ENCODE data around the gene OR51G2.
"Not testable (repeated sequence)": the region's sequence is repeated elsewhere in the genome, so short reads cannot be mapped to it uniquely, and the experiment has no call there.

Gene OR51G2, protein sequence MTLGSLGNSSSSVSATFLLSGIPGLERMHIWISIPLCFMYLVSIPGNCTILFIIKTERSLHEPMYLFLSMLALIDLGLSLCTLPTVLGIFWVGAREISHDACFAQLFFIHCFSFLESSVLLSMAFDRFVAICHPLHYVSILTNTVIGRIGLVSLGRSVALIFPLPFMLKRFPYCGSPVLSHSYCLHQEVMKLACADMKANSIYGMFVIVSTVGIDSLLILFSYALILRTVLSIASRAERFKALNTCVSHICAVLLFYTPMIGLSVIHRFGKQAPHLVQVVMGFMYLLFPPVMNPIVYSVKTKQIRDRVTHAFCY

DNA sequence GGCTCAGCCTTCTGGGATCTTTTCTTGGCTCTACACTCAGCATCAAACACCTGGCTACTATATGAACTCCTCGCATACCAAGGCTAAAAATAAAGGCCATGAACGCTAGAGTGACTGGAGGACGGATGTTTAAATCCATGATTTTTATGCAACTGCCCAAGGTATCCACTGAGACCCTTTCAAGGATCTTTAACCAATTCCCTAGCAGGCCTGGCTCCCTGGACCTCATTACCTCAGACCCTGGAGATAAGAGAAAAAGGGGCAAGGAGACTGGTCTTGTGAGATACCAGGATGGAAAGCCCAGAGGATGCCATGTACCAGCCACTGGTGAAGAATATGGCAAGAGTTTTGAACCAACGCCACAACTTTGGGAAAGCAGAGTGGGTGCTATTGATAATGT is at the start of gene OR51G2:
Gene OR51G2 (minus strand): TSS at position 101 of the 400 bp plus-strand sequence. CDS start 3,687 bp downstream, outside the sequence.
- no peak for DNase-seq

DNA sequence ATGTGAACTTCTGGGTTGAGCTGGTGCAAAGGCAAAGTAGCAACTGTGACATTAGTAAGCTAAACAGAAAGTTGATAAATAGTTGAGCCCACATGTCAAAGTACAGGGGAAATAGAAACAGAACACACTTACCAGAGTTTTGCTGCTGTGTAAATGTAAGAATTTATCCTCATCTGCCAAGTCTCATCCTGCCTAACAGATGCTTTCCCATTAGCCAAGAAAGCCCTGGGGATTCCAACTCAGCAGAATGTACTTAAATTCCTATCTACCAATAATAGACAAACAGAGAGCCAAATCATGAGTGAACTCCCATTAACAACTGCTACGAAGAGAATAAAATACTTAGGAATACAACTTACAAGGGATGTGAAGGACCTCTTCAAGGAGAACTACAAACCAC is 43.7 kb upstream of the OR51G2 start:
- no peak for DNase-seq

DNA sequence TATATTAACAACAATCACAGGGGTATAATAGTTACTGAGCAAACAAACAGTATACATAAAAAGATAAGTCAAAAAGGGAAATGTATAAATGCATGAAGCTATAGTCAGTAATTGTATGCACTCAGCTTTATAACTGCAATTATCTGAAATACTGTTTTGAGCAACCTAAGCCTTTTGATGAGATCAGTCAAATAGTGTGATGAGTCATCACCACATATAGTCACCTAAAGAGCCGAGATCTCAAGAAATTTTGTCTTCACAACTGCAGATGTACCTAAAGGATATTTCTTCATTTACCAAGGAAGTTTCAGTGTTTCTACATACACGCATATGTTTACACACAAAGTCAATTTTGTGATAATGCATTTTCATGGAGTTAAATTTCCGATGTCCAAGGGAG is 41.7 kb upstream of the OR51G2 start:
- no peak for DNase-seq

DNA sequence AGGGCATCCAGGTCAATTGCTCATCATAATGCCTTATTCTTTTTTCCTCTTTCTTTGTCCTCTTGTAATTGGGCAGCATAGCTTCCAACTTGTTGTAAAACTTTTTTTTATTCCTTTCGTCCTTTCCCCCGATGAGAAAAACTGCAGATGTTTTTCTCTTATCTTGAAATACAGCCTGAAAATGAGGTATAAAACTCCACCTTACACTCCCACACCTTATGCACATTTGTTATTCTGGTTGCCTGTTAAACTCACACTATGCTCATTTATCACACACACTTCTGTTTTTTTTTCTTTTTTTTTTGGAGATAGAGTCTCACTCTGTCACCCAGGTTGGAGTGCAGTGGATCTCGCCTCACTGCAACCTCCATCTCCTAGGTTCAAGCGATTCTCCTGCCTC is 38.2 kb upstream of the OR51G2 start:
- DNase-seq = no peak

GRCh38 chr11:4955613-4956012 is 36.5 kb upstream of the OR51G2 start, which contains the start of gene OR51A2:
Gene OR51A2, minus strand, starts transcription at chr11:4955713. Its CDS starts 0 bp downstream, at chr11:4955713.
- DNase-seq = not testable (repeated sequence)

DNA sequence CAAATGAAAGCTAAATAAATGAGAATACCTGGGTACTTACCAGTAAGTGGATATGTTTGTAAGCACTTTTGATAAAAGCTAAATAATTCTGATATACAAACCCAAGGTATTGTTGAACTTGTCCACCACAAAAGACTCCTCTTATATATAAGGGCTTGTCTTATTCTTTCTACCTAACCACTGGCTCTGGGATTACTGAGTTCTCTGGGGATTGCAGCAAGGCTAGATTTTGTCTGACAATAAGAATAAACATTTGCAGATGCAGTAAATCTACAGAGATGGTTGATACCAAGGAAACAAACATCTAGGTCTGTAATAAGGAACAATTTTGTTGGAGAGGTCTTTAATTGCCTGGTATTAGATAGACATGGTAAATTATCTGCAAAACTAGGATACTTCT is 28.4 kb upstream of the OR51G2 start, which contains the start of gene OR51A4:
Gene OR51A4 (minus strand): TSS at position 101 of the 400 bp plus-strand sequence. CDS start 505 bp downstream, outside the sequence.
- DNase-seq = no peak

- no peak for DNase-seq
Measured at GRCh38 chr11:4936745-4937144, 17.6 kb upstream of the OR51G2 start.

DNA sequence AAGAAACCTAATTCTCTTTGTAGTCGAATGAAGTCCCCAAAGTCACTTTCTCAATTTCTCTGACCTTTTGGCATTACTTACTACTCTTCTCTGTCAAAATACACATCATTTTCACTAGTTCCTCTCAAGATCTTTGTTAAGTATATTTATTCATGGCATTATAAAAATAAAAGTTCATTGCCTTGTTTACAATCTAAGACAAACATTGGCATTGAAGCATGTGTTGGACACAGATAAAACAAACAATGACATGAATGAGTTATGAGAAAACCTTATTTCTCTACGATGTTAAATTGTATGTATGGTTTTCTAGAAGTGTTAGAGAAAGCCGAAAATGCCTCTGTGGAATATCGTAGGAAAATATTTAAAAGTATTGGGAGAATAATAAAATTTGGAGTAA is 13.6 kb upstream of the OR51G2 start:
- DNase-seq = no peak

GRCh38 chr11:4926608-4927007 is 7.5 kb upstream of the OR51G2 start:
- DNase-seq = no peak

DNA sequence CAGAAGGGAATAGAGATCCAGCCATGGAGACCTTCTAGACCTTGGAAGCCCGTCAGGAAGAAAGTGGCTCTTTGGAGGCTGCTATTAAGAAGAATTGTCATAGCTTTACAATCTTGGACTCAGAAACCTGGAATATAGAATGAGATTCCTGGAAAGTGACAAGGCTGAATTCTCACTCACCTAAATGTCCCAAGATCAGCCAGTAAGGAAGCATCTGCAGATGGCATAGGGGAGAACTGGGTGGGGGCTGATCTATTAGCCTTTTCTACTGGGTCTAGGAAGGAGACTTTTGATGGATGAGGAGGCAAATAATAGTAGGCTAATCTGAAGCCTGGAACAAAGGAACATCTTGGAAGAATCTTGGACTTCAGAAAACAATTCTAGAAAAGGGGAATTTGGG is 5.1 kb upstream of the OR51G2 start, which contains the start of gene OR51G1:
Gene OR51G1 (minus strand): TSS at position 101 of the 400 bp plus-strand sequence. CDS start 0 bp downstream, at position 101.
- DNase-seq = no peak

DNA sequence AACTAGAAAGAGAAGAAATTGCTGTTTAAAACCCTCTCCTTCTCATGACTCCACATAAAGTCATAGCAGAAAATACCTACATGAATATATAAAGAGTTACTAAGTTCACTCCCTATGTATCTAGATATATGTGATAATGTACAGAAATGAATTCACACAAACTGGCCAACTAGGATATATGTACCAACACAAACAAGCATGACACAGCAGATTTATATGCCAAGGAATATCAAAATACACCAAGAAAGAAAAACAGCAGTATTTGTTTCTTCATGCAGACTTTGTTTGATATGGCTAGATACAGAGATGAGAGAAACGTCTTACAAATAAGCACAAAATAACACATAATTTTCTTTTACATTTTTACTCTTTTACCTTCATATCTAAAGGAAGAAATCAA is 3.2 kb upstream of the OR51G2 start:
- DNase-seq = no peak

DNA sequence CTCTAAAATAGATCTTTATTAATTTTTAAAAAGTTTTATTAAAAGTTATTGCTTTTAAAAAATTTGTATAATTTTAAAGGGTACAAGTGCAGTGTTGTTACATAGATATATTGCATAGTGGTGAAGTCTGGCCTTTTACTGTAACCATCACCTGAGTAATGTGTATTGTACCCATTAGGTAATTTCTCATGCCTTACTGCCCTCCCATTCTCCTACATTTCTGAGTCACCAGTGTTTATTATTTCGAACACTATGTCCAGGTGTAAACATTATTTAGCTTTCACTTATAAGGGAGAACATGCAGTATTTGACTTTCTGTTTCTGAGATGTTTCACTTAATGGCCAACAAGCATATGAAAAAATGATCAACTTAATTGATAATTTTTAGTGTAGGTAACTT is 2.6 kb upstream of the OR51G2 start:
- no peak for DNase-seq

- no peak for DNase-seq
Measured at GRCh38 chr11:4916581-4916980, 2.6 kb downstream of the OR51G2 start.

- DNase-seq = no peak
Measured at GRCh38 chr11:4903484-4903883, 15.7 kb downstream of the OR51G2 start, which contains the start of gene OR51A7. Gene OR51A7, plus strand, starts transcription at chr11:4903783. Its CDS starts 3,587 bp downstream, at chr11:4907370.

DNA sequence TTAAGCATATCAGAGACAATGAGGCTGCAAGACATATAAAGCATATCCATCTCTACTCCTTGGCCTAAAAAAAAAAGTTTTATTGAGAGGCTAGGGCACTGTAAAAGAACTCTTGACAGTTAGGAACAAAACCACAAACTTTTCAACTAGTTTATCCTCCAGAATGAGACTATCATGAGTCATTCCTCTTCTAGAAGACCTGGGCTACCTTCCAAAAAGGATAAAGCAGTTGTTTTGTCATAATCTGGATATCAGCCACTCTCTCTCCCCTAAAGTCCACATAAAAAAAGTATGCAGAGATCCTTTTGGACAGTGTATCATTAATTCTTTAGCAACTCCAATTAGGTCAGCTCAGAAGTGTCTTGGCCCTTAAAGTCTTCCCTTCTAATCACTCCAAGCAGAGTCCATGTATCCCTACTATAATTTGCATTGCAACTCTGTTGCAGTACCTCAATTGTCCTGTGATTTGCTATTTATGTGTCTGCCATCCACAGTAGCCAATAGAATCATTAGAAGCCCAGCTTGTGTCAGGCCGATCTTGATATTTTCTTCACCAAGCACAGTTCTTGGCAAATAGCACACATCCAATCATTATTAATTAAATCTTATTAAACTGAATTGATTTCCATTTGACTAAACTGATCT is 27.0 kb downstream of the OR51G2 start:
- peak; percentile 2 to 72 for DNase-seq

GRCh38 chr11:4890279-4890678 is 28.9 kb downstream of the OR51G2 start:
- no peak for DNase-seq

DNA sequence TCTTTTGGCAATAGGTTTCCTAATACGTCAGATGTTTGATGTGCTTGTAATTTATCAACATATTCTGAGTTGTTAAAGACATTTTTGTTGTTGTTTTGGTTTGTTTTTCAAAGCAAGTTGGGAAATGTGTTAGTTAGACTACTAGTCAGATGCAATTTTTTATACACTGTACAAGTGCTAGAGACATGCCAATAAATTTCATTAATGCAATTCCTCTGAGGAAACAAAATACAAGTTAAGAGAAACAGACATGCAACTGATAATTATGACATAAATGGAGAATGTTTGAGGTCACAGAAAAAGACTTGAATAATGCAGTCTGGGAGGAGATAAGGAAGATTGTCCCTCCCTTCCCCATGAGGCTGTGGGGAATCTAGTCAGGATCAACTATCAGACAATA is 31.6 kb downstream of the OR51G2 start:
- DNase-seq = no peak

DNA sequence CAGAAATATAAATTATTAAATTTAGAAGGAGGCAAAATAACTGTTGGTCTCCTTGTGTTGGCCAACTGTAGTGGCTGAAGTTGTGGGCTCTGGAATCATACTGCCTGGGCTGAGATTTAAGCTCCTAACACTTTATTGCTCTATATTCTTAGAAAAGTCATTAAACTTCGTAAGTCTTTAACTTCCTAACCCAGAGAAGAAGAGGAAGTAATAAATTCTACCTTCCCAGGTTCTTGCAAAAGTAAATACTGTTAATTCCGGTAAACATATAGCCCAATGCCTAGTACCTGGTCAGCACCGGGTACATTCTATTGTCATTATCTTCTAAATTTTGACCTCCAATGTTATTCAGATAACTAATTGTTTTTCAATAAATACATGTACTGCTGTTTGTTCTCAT is 33.0 kb downstream of the OR51G2 start:
- no peak for DNase-seq

- DNase-seq = no peak
Measured at GRCh38 chr11:4884361-4884760, 34.8 kb downstream of the OR51G2 start.

- no peak for DNase-seq
Measured at GRCh38 chr11:4882543-4882942, 36.6 kb downstream of the OR51G2 start.

DNA sequence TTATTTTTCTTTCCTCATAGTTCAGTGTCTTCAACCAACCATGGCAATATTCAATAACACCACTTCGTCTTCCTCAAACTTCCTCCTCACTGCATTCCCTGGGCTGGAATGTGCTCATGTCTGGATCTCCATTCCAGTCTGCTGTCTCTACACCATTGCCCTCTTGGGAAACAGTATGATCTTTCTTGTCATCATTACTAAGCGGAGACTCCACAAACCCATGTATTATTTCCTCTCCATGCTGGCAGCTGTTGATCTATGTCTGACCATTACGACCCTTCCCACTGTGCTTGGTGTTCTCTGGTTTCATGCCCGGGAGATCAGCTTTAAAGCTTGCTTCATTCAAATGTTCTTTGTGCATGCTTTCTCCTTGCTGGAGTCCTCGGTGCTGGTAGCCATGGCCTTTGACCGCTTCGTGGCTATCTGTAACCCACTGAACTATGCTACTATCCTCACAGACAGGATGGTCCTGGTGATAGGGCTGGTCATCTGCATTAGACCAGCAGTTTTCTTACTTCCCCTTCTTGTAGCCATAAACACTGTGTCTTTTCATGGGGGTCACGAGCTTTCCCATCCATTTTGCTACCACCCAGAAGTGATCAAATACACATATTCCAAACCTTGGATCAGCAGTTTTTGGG is 37.2 kb downstream of the OR51G2 start, which contains the start of gene OR51T1:
Gene OR51T1 (plus strand): TSS at position 41 of the 641 bp plus-strand sequence. CDS start 0 bp downstream, at position 41.
- no peak for DNase-seq

DNA sequence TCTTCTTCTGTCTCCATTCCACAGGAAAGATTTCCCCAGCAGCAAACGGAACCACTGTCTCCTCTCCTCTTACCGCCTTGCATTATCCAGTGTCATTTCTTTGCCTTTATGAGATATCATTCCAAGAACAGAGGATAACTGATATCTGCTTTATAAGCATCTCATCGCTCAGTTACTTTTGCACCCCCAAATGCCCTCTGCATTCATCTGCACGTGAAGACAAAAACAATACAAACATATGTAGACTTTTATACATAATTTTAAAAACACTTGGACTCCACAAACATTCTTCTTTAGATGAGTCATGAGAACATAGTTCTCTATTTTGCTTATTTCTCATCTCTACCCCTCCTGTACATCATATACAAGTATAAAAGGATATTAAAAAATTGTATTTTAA is 38.0 kb downstream of the OR51G2 start:
- DNase-seq = no peak

- no peak for DNase-seq
Measured at GRCh38 chr11:4865855-4866254, 53.3 kb downstream of the OR51G2 start.
